Ishikawa (cell line): ENCODE measurements around the gene TGM4.
A peak's percentile ranks its signal among the peaks of the same experiment; 100 is the strongest.

Source experiments
- CEBPB ChIP-seq: IDR thresholded peaks from 2 replicates; pipeline ENCODE4 v1.6.1; 2012
- CREB1 ChIP-seq: IDR thresholded peaks from 2 replicates; pipeline ENCODE4 v1.6.1; 2012; ENCODE audit warnings: low read depth
- EGR1 ChIP-seq: IDR thresholded peaks from 2 replicates; pipeline ENCODE4 v1.6.1; 2012
- EP300 ChIP-seq: IDR thresholded peaks from 2 replicates; pipeline ENCODE4 v1.6.1; 2012; ENCODE audit warnings: borderline replicate concordance
- FOXM1 ChIP-seq: IDR thresholded peaks from 2 replicates; pipeline ENCODE4 v1.6.1; 2012; ENCODE audit warnings: low read depth, borderline replicate concordance
- MAX ChIP-seq: IDR thresholded peaks from 2 replicates; pipeline ENCODE4 v1.6.1; 2012
- NFIC ChIP-seq: IDR thresholded peaks from 2 replicates; pipeline ENCODE4 v1.6.1; 2012
- RAD21 ChIP-seq: IDR thresholded peaks from 2 replicates; pipeline ENCODE4 v1.6.1; 2012; ENCODE audit warnings: low read depth
- REST ChIP-seq: IDR thresholded peaks from 2 replicates; pipeline ENCODE4 v1.6.1; 2012; ENCODE audit warnings: low read depth, mild to moderate bottlenecking
- TAF1 ChIP-seq: IDR thresholded peaks from 2 replicates; pipeline ENCODE4 v1.6.1; 2012; ENCODE audit warnings: low read depth, mild to moderate bottlenecking
- TCF12 ChIP-seq: IDR thresholded peaks from 2 replicates; pipeline ENCODE4 v1.6.1; 2012; ENCODE audit warnings: low read depth
- TEAD4 ChIP-seq: IDR thresholded peaks from 2 replicates; pipeline ENCODE4 v1.6.1; 2012
- USF1 ChIP-seq: IDR thresholded peaks from 2 replicates; pipeline ENCODE4 v1.6.1; 2012
- YY1 ChIP-seq: IDR thresholded peaks from 2 replicates; pipeline ENCODE4 v1.6.1; 2012; ENCODE audit warnings: low read depth
- ZBTB7A ChIP-seq: IDR thresholded peaks from 2 replicates; pipeline ENCODE4 v1.6.1; 2012; ENCODE audit warnings: low read depth

TGM4 gene

GRCh38 chr3:44867421-44868111, 6.8 kb upstream of the TGM4 start:
- no peak for TF ChIP-seq ZBTB7A
- no peak for TF ChIP-seq FOXM1
- no peak for TF ChIP-seq TAF1
- TF ChIP-seq CREB1, result no peak
- TF ChIP-seq CEBPB, result no peak
- no peak for TF ChIP-seq RAD21
- no peak for TF ChIP-seq EGR1
- no peak for TF ChIP-seq EP300
- TF ChIP-seq YY1, result no peak
- TF ChIP-seq TCF12, result no peak
- TF ChIP-seq MAX, result no peak

- no peak for TF ChIP-seq ZBTB7A
- TF ChIP-seq USF1, result no peak
- no peak for TF ChIP-seq RAD21
- no peak for TF ChIP-seq MAX
- no peak for TF ChIP-seq REST
- no peak for TF ChIP-seq TAF1
- TF ChIP-seq EGR1, result no peak
- TF ChIP-seq TEAD4, result no peak
- no peak for TF ChIP-seq TCF12
- TF ChIP-seq FOXM1, result no peak
- TF ChIP-seq CEBPB, result no peak
- no peak for TF ChIP-seq YY1
- TF ChIP-seq CREB1, result no peak
Observed at GRCh38 chr3:44870375-44871061, 3.9 kb upstream of the TGM4 start.

- TF ChIP-seq TCF12 (no peak), NFIC (no peak), ZBTB7A (no peak), RAD21 (no peak), MAX (no peak), TEAD4 (no peak), CREB1 (no peak), FOXM1 (no peak)
Observed at GRCh38 chr3:44875596-44875995, 1.2 kb downstream of the TGM4 start.

- TF ChIP-seq MAX (no peak), USF1 (no peak), EGR1 (no peak)
Observed at GRCh38 chr3:44877333-44877732, 2.9 kb downstream of the TGM4 start.

- TF ChIP-seq NFIC (no peak), EGR1 (no peak), ZBTB7A (no peak), FOXM1 (no peak), CREB1 (no peak), TEAD4 (no peak), YY1 (no peak), EP300 (no peak), USF1 (no peak)
Observed at GRCh38 chr3:44880284-44880683, 5.9 kb downstream of the TGM4 start.

- TF ChIP-seq ZBTB7A (no peak), MAX (no peak), RAD21 (peak; percentile 30), NFIC (no peak), REST (no peak), YY1 (no peak), FOXM1 (no peak), TCF12 (no peak)
Observed at GRCh38 chr3:44883213-44883955, 9.0 kb downstream of the TGM4 start.
